Upper lobe of left lung (tissue), 6 donors: ENCODE results near the gene NOSTRIN. TPM values are rescaled to one million over a fixed set of nuclear protein-coding genes. Genes with fewer than 3 reads are reported as not detected.
"Not testable (repeated sequence)": the region's sequence is repeated elsewhere in the genome, so short reads cannot be mapped to it uniquely, and the experiment has no call there.

Source experiments
- ATAC-seq, 2 donors: fragments of 200-7000 bp; cut with Tn5 transposase; one replicate each; pipeline ENCODE4 v1.9.1; 2022; ENCODE audit warnings: mild to moderate bottlenecking in 2 of 2, moderate library complexity in 2 of 2; ENCODE audit not compliant: low FRiP score in 2 of 2
- DNase-seq, 2 donors: peaks; one replicate each; pipeline ENCODE4 v3.0.0-alpha.2; 2019 to 2020
- H3K27ac ChIP-seq, 4 donors: fragments of 200-600 bp; sonication (generic); one replicate each; pipeline ENCODE4 v1.5.1; 2016 to 2019
- H3K27me3 ChIP-seq, 4 donors: fragments of 200-600 bp; sonication (generic); one replicate each; pipeline ENCODE4 v1.5.1; 2017 to 2019
- H3K36me3 ChIP-seq, 4 donors: fragments of 200-600 bp; sonication (generic); one replicate each; pipeline ENCODE4 v1.5.1; 2016 to 2019
- H3K4me1 ChIP-seq, 4 donors: fragments of 200-600 bp; sonication (generic); one replicate each; pipeline ENCODE4 v1.5.1; 2018 to 2019
- H3K4me3 ChIP-seq, 4 donors: fragments of 200-600 bp; sonication (generic); one replicate each; pipeline ENCODE4 v1.5.1; 2017 to 2019; ENCODE audit warnings: mild to moderate bottlenecking in 2 of 4, moderate library complexity in 1 of 4
- H3K9me3 ChIP-seq, 4 donors: fragments of 200-600 bp; sonication (generic); one replicate each; pipeline ENCODE4 v1.5.1; 2018 to 2019
- EP300 ChIP-seq, 4 donors: sonication (generic); formaldehyde crosslinking; IDR thresholded peaks; one replicate each; pipeline ENCODE4 v1.5.1; 2017; ENCODE audit warnings: antibody characterized with exemption in 4 of 4, control low read depth in 2 of 4
- POLR2A ChIP-seq, 4 donors: fragments of 450-650 bp; IDR thresholded peaks; one replicate each; pipeline ENCODE4 v1.5.1; 2016 to 2017; ENCODE audit warnings: antibody characterized with exemption in 4 of 4, mild to moderate bottlenecking in 2 of 4
- POLR2AphosphoS5 ChIP-seq, 2 donors: sonication (generic); formaldehyde crosslinking; IDR thresholded peaks; one replicate each; pipeline ENCODE4 v1.5.1; 2017; ENCODE audit warnings: antibody characterized with exemption in 2 of 2
- WGBS, 2 donors: methylation state at CpG; one replicate each; pipeline ENCODE4 v1.1.5; 2017 to 2018; 5-methylcytosine and 5-hydroxymethylcytosine counted together
- total RNA-seq, 6 donors: library from RNA; depleted of rRNA in 4 of 6; stranded (reverse); fragments of >200 nt in 4 of 6; gene quantifications; one replicate each; pipeline versions ENCODE4 v1.1.0 to v1.2.1, GENCODE V29; 2016 to 2021
- TF ChIP-seq, protein P1 (sequence below), 6 experiments: fragments of 450-650 bp in 4 of 6; fragments of 200-600 bp in 2 of 6; sonication (generic) in 2 of 6; IDR thresholded peaks; one replicate each; pipeline ENCODE4 v1.5.1; 2016 to 2019; ENCODE audit warnings: antibody characterized with exemption in 6 of 6
- donor health status: DM: no; HTN: no; CAD: no; lungs with moderate emphysema.
- donor health status: DM: no; HTN: yes; CAD: no; lungs with severe emphysema.

Gene NOSTRIN
- total RNA-seq, 6 donors from 2014 or later = 33.5 to 110 (median 39.6) TPM

GRCh38 chr2:168789776-168790175 is 12.7 kb upstream of the NOSTRIN start:
- DNase-seq = no peak
- Histone ChIP-seq H3K27me3 (no peaks in the 10 kb centered on the region), H3K4me3 (no peak overlapping the region), H3K4me1 (peaks cover 0 to 4% (median 0%) of the 10 kb centered on the region in 4 donors), H3K27ac (peak overlapping the region in 2 of 4 donors; percentile 1 to 74), H3K36me3 (no peaks in the 10 kb centered on the region), H3K9me3 (no peaks in the 10 kb centered on the region)
- TF ChIP-seq EP300 (IDR thresholded peaks at IDR 0.05) (no peak), POLR2A (IDR thresholded peaks at IDR 0.05) (no peak), POLR2AphosphoS5 (IDR thresholded peaks at IDR 0.05) (no peak)
- TF ChIP-seq, protein P1, sequence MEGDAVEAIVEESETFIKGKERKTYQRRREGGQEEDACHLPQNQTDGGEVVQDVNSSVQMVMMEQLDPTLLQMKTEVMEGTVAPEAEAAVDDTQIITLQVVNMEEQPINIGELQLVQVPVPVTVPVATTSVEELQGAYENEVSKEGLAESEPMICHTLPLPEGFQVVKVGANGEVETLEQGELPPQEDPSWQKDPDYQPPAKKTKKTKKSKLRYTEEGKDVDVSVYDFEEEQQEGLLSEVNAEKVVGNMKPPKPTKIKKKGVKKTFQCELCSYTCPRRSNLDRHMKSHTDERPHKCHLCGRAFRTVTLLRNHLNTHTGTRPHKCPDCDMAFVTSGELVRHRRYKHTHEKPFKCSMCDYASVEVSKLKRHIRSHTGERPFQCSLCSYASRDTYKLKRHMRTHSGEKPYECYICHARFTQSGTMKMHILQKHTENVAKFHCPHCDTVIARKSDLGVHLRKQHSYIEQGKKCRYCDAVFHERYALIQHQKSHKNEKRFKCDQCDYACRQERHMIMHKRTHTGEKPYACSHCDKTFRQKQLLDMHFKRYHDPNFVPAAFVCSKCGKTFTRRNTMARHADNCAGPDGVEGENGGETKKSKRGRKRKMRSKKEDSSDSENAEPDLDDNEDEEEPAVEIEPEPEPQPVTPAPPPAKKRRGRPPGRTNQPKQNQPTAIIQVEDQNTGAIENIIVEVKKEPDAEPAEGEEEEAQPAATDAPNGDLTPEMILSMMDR (IDR thresholded peaks at IDR 0.05) = no peak
- ATAC-seq = no peak
- 66 to 71% methylated on average over 7 of the region's 7 CpGs for WGBS, 2 donors

DNA sequence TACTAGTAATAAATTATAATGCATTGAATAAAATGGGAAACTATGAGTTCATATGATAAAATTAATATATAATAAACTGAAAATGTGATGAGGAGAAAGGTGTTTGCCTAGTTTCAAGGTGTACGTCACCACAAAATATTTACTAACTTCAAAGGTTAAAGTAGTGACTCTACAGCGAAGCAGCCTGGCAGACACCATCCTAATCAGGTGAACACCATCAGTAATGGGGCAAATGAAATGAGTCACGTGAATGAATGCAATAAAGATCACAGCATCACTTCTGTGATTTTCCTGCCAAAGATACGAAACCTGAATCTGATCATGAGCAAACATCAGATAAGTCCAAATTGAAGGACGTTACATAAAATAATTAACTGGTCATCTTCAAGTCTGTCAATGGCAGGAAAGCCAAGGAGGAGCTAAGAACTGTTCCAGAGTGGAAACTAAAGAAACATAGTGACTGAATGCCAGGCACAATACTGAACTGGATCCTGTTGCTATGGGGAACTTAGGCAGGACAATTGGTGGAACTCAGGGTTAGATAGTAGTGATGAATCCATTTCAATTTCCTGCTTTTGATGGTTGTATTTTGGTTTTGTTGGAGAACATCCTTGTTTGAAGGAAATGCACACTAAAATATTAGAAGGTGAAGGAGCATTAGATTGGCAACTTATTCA is 12.1 kb upstream of the NOSTRIN start:
- 62 to 73% methylated on average over 5 of the region's 5 CpGs for WGBS, 2 donors
- peaks cover 0 to 4% (median 0%) of the 10 kb centered on the region in 4 donors for H3K4me1 ChIP-seq
- H3K27ac ChIP-seq = peak overlapping the region in 2 of 4 donors; percentile 1 to 74
- no peaks in the 10 kb centered on the region for H3K36me3 ChIP-seq
- DNase-seq = no peak
- TF ChIP-seq, protein P1 (IDR thresholded peaks at IDR 0.05) = no peak
- TF ChIP-seq POLR2AphosphoS5 (IDR thresholded peaks at IDR 0.05) = peak; percentile 11 to 21
- ATAC-seq = peak in 1 of 2 donors; percentile 11
- no peak overlapping the region for H3K4me3 ChIP-seq
- H3K27me3 ChIP-seq = no peaks in the 10 kb centered on the region
- no peaks in the 10 kb centered on the region for H3K9me3 ChIP-seq

- not testable (repeated sequence) for H3K4me1 ChIP-seq, H3K27me3 ChIP-seq, ATAC-seq, H3K27ac ChIP-seq, H3K9me3 ChIP-seq, DNase-seq, H3K36me3 ChIP-seq, H3K4me3 ChIP-seq
- 77 to 87% methylated on average over 2 of the region's 2 CpGs for WGBS, 2 donors
Observed at GRCh38 chr2:168791140-168791539, 11.3 kb upstream of the NOSTRIN start.

DNA sequence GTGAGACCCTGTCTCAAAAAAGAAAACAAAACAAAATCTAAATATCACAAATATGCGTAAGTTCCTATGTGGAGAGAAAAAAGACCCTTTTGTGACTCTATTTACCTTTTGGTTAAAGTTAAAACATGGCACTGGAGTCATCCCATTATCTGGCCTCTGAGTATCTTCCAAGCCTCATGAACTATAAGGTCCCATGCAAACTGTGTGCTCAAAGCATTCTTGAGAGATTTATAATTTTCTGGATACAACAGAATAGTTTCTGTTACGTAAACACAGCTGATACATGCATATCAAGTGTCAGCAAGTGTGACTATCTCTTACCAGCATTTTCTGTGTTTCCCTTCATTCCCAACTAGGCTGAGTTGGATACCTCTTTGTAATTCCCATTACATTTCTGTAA is 8.8 kb upstream of the NOSTRIN start:
- no peaks in the 10 kb centered on the region for H3K36me3 ChIP-seq
- ATAC-seq = no peak
- TF ChIP-seq POLR2AphosphoS5 (IDR thresholded peaks at IDR 0.05) (no peak), POLR2A (IDR thresholded peaks at IDR 0.05) (no peak), EP300 (IDR thresholded peaks at IDR 0.05) (no peak)
- TF ChIP-seq, protein P1 (IDR thresholded peaks at IDR 0.05) = no peak
- no peaks in the 10 kb centered on the region for H3K27me3 ChIP-seq
- H3K9me3 ChIP-seq = no peaks in the 10 kb centered on the region
- 47 to 75% methylated on average over 2 of the region's 2 CpGs for WGBS, 2 donors
- no peak overlapping the region for H3K4me3 ChIP-seq
- no peak for DNase-seq
- H3K4me1 ChIP-seq = peaks cover 4 to 15% (median 13%) of the 10 kb centered on the region in 4 donors
- no peak overlapping the region for H3K27ac ChIP-seq

GRCh38 chr2:168794968-168795367 is 7.5 kb upstream of the NOSTRIN start:
- Histone ChIP-seq H3K36me3 (no peaks in the 10 kb centered on the region), H3K9me3 (no peaks in the 10 kb centered on the region), H3K4me3 (no peak overlapping the region), H3K27ac (no peak overlapping the region), H3K4me1 (peaks cover 4 to 16% (median 13%) of the 10 kb centered on the region in 4 donors), H3K27me3 (no peaks in the 10 kb centered on the region)
- ATAC-seq (no peak), DNase-seq (no peak)
- 26 to 66% methylated on average over 1 of the region's 1 CpG for WGBS, 2 donors
- TF ChIP-seq POLR2AphosphoS5 (IDR thresholded peaks at IDR 0.05) (no peak), EP300 (IDR thresholded peaks at IDR 0.05) (no peak), POLR2A (IDR thresholded peaks at IDR 0.05) (no peak)
- TF ChIP-seq, protein P1 (IDR thresholded peaks at IDR 0.05) = no peak
